ENCODE data around the gene CSNK1E.
A peak's percentile ranks its signal among the peaks of the same experiment; 100 is the strongest.

CSNK1E gene

GRCh38 chr22:38310518-38311322, 6.5 kb downstream of the CSNK1E start:
- TF ChIP-seq CTCF (conservative IDR thresholded peaks at IDR 0.05; ENCODE audit: low read depth, low read length), result no peak
- no peak overlapping the region for H3K4me3 ChIP-seq (ENCODE audit: low read depth, low read length)
- no peak for DNase-seq (ENCODE audit: low read depth)

GRCh38 chr22:38309614-38310517, 7.4 kb downstream of the CSNK1E start:
- no peak for TF ChIP-seq CTCF (conservative IDR thresholded peaks at IDR 0.05; ENCODE audit: low read depth, low read length)
- H3K4me3 ChIP-seq (ENCODE audit: low read depth, low read length), result no peak overlapping the region
- DNase-seq (ENCODE audit: low read depth), result no peak

- no peak for TF ChIP-seq CTCF (conservative IDR thresholded peaks at IDR 0.05; ENCODE audit: low read depth, low read length)
- no peak for DNase-seq (ENCODE audit: low read depth)
- no peak overlapping the region for H3K4me3 ChIP-seq (ENCODE audit: low read depth, low read length)
These were observed 8.3 kb downstream of the CSNK1E start for GRCh38 chr22:38308791-38309498.

GRCh38 chr22:38305471-38306448, 11.5 kb downstream of the CSNK1E start:
- TF ChIP-seq CTCF (conservative IDR thresholded peaks at IDR 0.05; ENCODE audit: low read depth, low read length), result peak; percentile 16
- DNase-seq (ENCODE audit: low read depth), result peak; percentile 69
- no peak overlapping the region for H3K4me3 ChIP-seq (ENCODE audit: low read depth, low read length)

- DNase-seq (ENCODE audit: low read depth), result peak; percentile 56
- H3K4me3 ChIP-seq (ENCODE audit: low read depth, low read length), result no peak overlapping the region
- peak; percentile 38 for TF ChIP-seq CTCF (conservative IDR thresholded peaks at IDR 0.05; ENCODE audit: low read depth, low read length)
These were observed 12.7 kb downstream of the CSNK1E start for GRCh38 chr22:38304526-38304925.

GRCh38 chr22:38303974-38304373, 13.3 kb downstream of the CSNK1E start:
- no peak for DNase-seq (ENCODE audit: low read depth)
- no peak for TF ChIP-seq CTCF (conservative IDR thresholded peaks at IDR 0.05; ENCODE audit: low read depth, low read length)

More at GRCh38 chr22:38303974-38304373, 13.3 kb downstream of the CSNK1E start:
- H3K4me3 ChIP-seq (ENCODE audit: low read depth, low read length), result no peak overlapping the region
